ENCODE results near the gene MLX. TPM values are rescaled to one million over a fixed set of nuclear protein-coding genes. Genes with fewer than 3 reads are reported as not detected.

The MLX gene
- total RNA-seq, 1 experiment from 2014 or later: 25.8 TPM

DNA sequence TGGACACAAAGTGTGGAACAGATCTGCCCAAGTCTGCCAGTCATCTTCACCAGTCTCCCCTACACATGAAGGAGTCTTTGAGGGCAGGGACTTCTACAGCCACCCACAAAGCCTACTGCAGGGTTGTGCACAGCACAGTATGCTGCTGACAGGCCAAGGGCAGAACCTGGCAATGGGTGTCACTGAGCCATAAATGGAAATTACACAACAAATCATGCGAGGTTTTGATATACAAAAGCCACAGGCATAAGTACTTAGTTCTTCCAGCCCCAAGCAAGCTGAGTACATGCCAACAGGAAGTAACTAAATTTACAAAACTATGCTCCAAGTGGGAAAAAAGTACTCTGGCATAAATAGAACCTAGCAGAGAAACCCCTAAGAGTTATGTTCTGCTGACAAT is 18.5 kb downstream of the MLX start:
- H4K20me1 ChIP-seq (ENCODE audit: low read length): no peaks in the 10 kb centered on the region
- no peak overlapping the region for H3K4me3 ChIP-seq (ENCODE audit: low read length)
- H3K36me3 ChIP-seq (ENCODE audit: low read depth, low read length): no peaks in the 10 kb centered on the region; the same call in none of the 2 replicates
- H3K9ac ChIP-seq (ENCODE audit: low read length): no peak overlapping the region
- no peaks in the 10 kb centered on the region for H3K9me3 ChIP-seq (ENCODE audit: low read length)
- DNase-seq (no peak), ATAC-seq (no peak)
- H3K27ac ChIP-seq (ENCODE audit: low read length): no peak overlapping the region
- ChIA-PET CTCF (no interaction called here), POLR2A (ENCODE audit: unreplicated experiment) (no interaction called here)
- H3K4me2 ChIP-seq (ENCODE audit: low read length): no peak overlapping the region
- no peaks in the 10 kb centered on the region for H3K9me2 ChIP-seq (replicated peaks; ENCODE audit: low read length)
- no peaks in the 10 kb centered on the region for H3K27me3 ChIP-seq (ENCODE audit: low read length)
- TF ChIP-seq EZH2 (IDR thresholded peaks at IDR 0.05; ENCODE audit: low read length, unreplicated experiment) (no peak), EZH2phosphoT487 (IDR thresholded peaks at IDR 0.05; ENCODE audit: borderline replicate concordance, low read length) (no peak)
- TF ChIP-seq, protein P1, sequence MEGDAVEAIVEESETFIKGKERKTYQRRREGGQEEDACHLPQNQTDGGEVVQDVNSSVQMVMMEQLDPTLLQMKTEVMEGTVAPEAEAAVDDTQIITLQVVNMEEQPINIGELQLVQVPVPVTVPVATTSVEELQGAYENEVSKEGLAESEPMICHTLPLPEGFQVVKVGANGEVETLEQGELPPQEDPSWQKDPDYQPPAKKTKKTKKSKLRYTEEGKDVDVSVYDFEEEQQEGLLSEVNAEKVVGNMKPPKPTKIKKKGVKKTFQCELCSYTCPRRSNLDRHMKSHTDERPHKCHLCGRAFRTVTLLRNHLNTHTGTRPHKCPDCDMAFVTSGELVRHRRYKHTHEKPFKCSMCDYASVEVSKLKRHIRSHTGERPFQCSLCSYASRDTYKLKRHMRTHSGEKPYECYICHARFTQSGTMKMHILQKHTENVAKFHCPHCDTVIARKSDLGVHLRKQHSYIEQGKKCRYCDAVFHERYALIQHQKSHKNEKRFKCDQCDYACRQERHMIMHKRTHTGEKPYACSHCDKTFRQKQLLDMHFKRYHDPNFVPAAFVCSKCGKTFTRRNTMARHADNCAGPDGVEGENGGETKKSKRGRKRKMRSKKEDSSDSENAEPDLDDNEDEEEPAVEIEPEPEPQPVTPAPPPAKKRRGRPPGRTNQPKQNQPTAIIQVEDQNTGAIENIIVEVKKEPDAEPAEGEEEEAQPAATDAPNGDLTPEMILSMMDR (conservative IDR thresholded peaks at IDR 0.05; ENCODE audit: low read depth, low read length): no peak
- H3K4me1 ChIP-seq (ENCODE audit: insufficient read depth, low read length): no peaks in the 10 kb centered on the region
- intact Hi-C loops (cut with micrococcal nuclease): no loop called here
- no peaks in the 10 kb centered on the region for H3F3A ChIP-seq (ENCODE audit: low read length, unreplicated experiment)
- H3K79me2 ChIP-seq (ENCODE audit: low read length): no peaks in the 10 kb centered on the region
- BruUV-seq (replicated peaks): no TSS peak
- no peak overlapping the region for H2AFZ ChIP-seq (ENCODE audit: low read length)

DNA sequence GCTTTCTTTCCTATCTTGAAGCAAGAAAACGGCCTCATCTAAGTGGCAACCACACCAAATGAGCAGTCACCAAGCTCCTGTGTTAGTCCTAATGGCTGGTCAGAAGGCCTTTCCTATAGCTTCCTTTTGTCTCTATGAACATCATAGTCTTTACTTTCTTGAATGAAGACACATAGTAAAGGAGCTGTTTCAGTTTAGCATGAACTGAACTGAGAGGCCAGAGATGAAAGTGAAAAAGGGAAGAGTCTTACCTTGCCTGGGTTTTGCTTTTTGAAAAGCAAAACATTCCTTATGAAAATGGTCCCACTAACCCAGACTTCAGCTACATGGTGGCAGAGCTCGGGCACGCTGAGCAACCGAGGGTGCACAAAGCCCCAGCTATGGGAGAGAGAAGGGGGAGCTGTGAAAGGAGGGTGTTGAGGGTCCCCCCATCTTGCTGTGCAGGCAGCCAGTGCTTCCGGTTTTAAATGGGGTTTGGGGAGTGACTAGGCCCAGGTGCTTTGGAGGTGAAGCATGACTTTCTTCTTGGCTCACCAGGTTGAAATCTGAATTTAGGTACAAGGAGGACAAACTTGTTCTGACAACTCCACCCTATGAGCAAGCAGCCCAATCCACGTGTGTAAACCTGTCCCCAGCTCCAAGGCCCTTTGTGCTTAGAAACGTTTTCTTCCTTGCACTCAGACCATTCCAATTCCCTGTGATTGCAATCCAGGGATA is 19.8 kb downstream of the MLX start:
- Histone ChIP-seq H3K4me3 (ENCODE audit: low read length) (no peak overlapping the region), H4K20me1 (ENCODE audit: low read length) (no peaks in the 10 kb centered on the region), H3K36me3 (ENCODE audit: low read depth, low read length) (peaks cover 3% of the 10 kb centered on the region), H3K27ac (ENCODE audit: low read length) (no peak overlapping the region), H3K4me1 (ENCODE audit: insufficient read depth, low read length) (no peaks in the 10 kb centered on the region), H3K9ac (ENCODE audit: low read length) (no peak overlapping the region), H2AFZ (ENCODE audit: low read length) (no peak overlapping the region), H3K9me3 (ENCODE audit: low read length) (no peaks in the 10 kb centered on the region), H3K79me2 (ENCODE audit: low read length) (no peaks in the 10 kb centered on the region), H3K27me3 (ENCODE audit: low read length) (no peaks in the 10 kb centered on the region), H3F3A (ENCODE audit: low read length, unreplicated experiment) (no peaks in the 10 kb centered on the region), H3K9me2 (replicated peaks; ENCODE audit: low read length) (no peaks in the 10 kb centered on the region), H3K4me2 (ENCODE audit: low read length) (no peak overlapping the region)
- BruUV-seq (replicated peaks): no TSS peak
- TF ChIP-seq EZH2 (IDR thresholded peaks at IDR 0.05; ENCODE audit: low read length, unreplicated experiment) (no peak), EZH2phosphoT487 (IDR thresholded peaks at IDR 0.05; ENCODE audit: borderline replicate concordance, low read length) (no peak)
- TF ChIP-seq, protein P1 (conservative IDR thresholded peaks at IDR 0.05; ENCODE audit: low read depth, low read length): no peak
- intact Hi-C loops (cut with micrococcal nuclease): no loop called here
- DNase-seq (no peak), ATAC-seq (no peak)
- ChIA-PET CTCF (no interaction called here), POLR2A (ENCODE audit: unreplicated experiment) (no interaction called here)

DNA sequence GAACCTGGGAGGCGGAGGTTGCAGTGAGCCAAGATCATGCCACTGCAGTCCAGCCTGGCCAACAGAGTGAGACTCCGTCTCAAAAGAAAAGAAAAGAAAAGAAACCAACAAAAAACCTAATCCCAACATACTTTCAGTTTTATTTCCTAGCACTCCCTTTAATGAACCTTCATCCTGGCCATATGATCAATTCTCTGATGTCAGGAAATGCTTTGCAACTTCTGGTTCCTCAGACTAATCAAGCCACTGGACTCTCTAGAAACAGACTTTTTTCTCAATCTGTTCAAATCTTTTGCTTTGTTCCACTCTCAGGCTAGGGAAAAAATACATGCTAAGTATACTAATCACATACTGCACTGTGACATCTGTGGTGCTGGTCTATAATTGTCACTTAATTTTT is 24.0 kb downstream of the MLX start:
- H2AFZ ChIP-seq (ENCODE audit: low read length): no peak overlapping the region
- H3K9me3 ChIP-seq (ENCODE audit: low read length): no peaks in the 10 kb centered on the region
- ChIA-PET CTCF (interaction anchor here (0.7 kb wide), 1 partner anchor 145 kb away, joined by 3 read pairs; no protein-coding TSS in a partner anchor), POLR2A (ENCODE audit: unreplicated experiment) (no interaction called here)
- no peaks in the 10 kb centered on the region for H3K27me3 ChIP-seq (ENCODE audit: low read length)
- no peak overlapping the region for H3K27ac ChIP-seq (ENCODE audit: low read length)
- ATAC-seq (no peak), DNase-seq (no peak)
- no peaks in the 10 kb centered on the region for H3K9me2 ChIP-seq (replicated peaks; ENCODE audit: low read length)
- no TSS peak for BruUV-seq (replicated peaks)
- H3K9ac ChIP-seq (ENCODE audit: low read length): no peak overlapping the region
- no peaks in the 10 kb centered on the region for H3K79me2 ChIP-seq (ENCODE audit: low read length)
- TF ChIP-seq, protein P1 (conservative IDR thresholded peaks at IDR 0.05; ENCODE audit: low read depth, low read length): no peak
- no peak for TF ChIP-seq EZH2phosphoT487 (IDR thresholded peaks at IDR 0.05; ENCODE audit: borderline replicate concordance, low read length)
- no peak for TF ChIP-seq EZH2 (IDR thresholded peaks at IDR 0.05; ENCODE audit: low read length, unreplicated experiment)
- no peaks in the 10 kb centered on the region for H3K4me1 ChIP-seq (ENCODE audit: insufficient read depth, low read length)
- no peaks in the 10 kb centered on the region for H3F3A ChIP-seq (ENCODE audit: low read length, unreplicated experiment)
- no peak overlapping the region for H3K4me3 ChIP-seq (ENCODE audit: low read length)
- no peak overlapping the region for H3K4me2 ChIP-seq (ENCODE audit: low read length)
- H3K36me3 ChIP-seq (ENCODE audit: low read depth, low read length): peaks cover 3% of the 10 kb centered on the region; the same call in 1 of the 2 replicates
- intact Hi-C loops (cut with micrococcal nuclease): no loop called here
- H4K20me1 ChIP-seq (ENCODE audit: low read length): no peaks in the 10 kb centered on the region

Data from PC-3 (cell line).